SU-DHL-6 (cell line): ENCODE measurements around the gene DCC.

Source experiments
- H2AFZ ChIP-seq: fragments of 200-600 bp; sonication (generic); 2 replicates; pipeline ENCODE4 v1.6.1; 2014; ENCODE audit warnings: low read depth, mild to moderate bottlenecking, moderate library complexity, mixed read lengths, antibody characterized with exemption, low read length; ENCODE audit not compliant: severe bottlenecking
- H3F3A ChIP-seq: fragments of 200-600 bp; shearing (Covaris generic); 2 replicates; pipeline ENCODE4 v1.6.0; 2016; ENCODE audit warnings: antibody characterized with exemption, mild to moderate bottlenecking; ENCODE audit not compliant: insufficient read depth
- H3K27ac ChIP-seq: fragments of 200-600 bp; sonication (generic); 2 replicates; pipeline ENCODE4 v1.5.1; 2016; ENCODE audit warnings: low read depth, mild to moderate bottlenecking, low read length, moderate library complexity, mixed read lengths
- H3K27me3 ChIP-seq: fragments of 200-600 bp; sonication (generic), shearing (Covaris generic); 2 replicates; pipeline ENCODE4 v1.6.0; 2014; ENCODE audit warnings: mild to moderate bottlenecking, low read length
- H3K36me3 ChIP-seq: fragments of 200-600 bp; sonication (generic); 2 replicates; pipeline ENCODE4 v1.6.1; 2014; ENCODE audit warnings: mild to moderate bottlenecking, low read length, mixed read lengths
- H3K4me2 ChIP-seq: fragments of 300-600, 200-600 bp; shearing (Covaris generic), sonication (generic); 2 replicates; pipeline ENCODE4 v1.6.0; 2014; ENCODE audit warnings: low read length, low read depth, mild to moderate bottlenecking; ENCODE audit not compliant: poor library complexity, severe bottlenecking
- H3K4me3 ChIP-seq: fragments of 200-600 bp; sonication (generic); 2 replicates; pipeline ENCODE4 v1.5.1; 2014; ENCODE audit warnings: antibody characterized with exemption, low read length, mild to moderate bottlenecking, mixed read lengths; ENCODE audit not compliant: insufficient read depth, poor library complexity, severe bottlenecking
- H3K79me2 ChIP-seq: fragments of 200-600 bp; sonication (generic); 2 replicates; pipeline ENCODE4 v1.6.1; 2014; ENCODE audit warnings: mild to moderate bottlenecking, low read length, moderate library complexity; ENCODE audit not compliant: insufficient read depth
- H3K9ac ChIP-seq: fragments of 200-600 bp; sonication (generic); 2 replicates; pipeline ENCODE4 v1.7.0; 2014; ENCODE audit warnings: mild to moderate bottlenecking, low read length
- H3K9me2 ChIP-seq: fragments of 200-600 bp; sonication (generic); replicated peaks from 2 replicates; pipeline ENCODE4 v1.6.1; 2014; ENCODE audit warnings: low read length; ENCODE audit not compliant: insufficient read depth
- H3K9me3 ChIP-seq: fragments of 200-600 bp; sonication (generic); 2 replicates; pipeline ENCODE4 v1.6.1; 2014; ENCODE audit warnings: low read length, mixed read lengths; ENCODE audit not compliant: insufficient read depth
- H4K20me1 ChIP-seq: fragments of 200-600 bp; sonication (generic); 2 replicates; pipeline ENCODE4 v1.6.1; 2014; ENCODE audit warnings: low read depth, mild to moderate bottlenecking, antibody characterized with exemption, low read length, moderate library complexity, mixed read lengths
- EZH2phosphoT487 ChIP-seq: fragments of 200-600 bp; sonication (generic), shearing (Covaris generic); conservative IDR thresholded peaks from 2 replicates; pipeline ENCODE4 v1.6.1; 2018; ENCODE audit warnings: mild to moderate bottlenecking, antibody characterized with exemption, low read length, moderate library complexity, mixed read lengths
- TF ChIP-seq, protein P1 (sequence below): fragments of 200-600 bp; sonication (generic); IDR thresholded peaks from one replicate; pipeline ENCODE4 v1.5.1; 2017; ENCODE audit warnings: antibody characterized with exemption, mild to moderate bottlenecking, low read length, moderate library complexity; ENCODE audit not compliant: insufficient read depth, poor library complexity, severe bottlenecking

DCC gene

DNA sequence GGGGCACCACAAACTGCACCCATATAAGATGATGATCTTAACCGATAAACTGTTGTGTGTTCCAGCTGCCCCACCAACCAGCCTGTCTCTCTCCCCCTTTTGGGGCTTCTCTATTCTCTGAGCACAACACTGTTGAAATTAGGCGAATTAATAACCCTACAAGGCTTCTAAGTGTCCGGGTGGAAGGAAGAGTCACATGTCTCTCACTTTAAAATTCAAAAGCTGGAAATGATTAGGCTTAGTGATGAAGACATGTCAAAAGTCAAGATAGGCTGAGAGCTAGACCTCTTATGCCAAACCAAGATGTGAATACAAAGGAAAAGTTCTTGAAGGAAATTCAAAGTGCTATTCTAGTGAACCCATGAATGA is 1102.4 kb downstream of the DCC start:
- Histone ChIP-seq H3F3A (no peaks in the 10 kb centered on the region), H4K20me1 (no peaks in the 10 kb centered on the region), H3K27me3 (no peaks in the 10 kb centered on the region), H3K9ac (no peak overlapping the region), H3K9me3 (no peaks in the 10 kb centered on the region), H3K36me3 (no peaks in the 10 kb centered on the region), H3K79me2 (no peaks in the 10 kb centered on the region), H3K4me2 (no peak overlapping the region), H3K27ac (no peak overlapping the region), H3K9me2 (no peaks in the 10 kb centered on the region), H3K4me3 (no peak overlapping the region), H2AFZ (no peak overlapping the region)
- TF ChIP-seq, protein P1, sequence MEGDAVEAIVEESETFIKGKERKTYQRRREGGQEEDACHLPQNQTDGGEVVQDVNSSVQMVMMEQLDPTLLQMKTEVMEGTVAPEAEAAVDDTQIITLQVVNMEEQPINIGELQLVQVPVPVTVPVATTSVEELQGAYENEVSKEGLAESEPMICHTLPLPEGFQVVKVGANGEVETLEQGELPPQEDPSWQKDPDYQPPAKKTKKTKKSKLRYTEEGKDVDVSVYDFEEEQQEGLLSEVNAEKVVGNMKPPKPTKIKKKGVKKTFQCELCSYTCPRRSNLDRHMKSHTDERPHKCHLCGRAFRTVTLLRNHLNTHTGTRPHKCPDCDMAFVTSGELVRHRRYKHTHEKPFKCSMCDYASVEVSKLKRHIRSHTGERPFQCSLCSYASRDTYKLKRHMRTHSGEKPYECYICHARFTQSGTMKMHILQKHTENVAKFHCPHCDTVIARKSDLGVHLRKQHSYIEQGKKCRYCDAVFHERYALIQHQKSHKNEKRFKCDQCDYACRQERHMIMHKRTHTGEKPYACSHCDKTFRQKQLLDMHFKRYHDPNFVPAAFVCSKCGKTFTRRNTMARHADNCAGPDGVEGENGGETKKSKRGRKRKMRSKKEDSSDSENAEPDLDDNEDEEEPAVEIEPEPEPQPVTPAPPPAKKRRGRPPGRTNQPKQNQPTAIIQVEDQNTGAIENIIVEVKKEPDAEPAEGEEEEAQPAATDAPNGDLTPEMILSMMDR = no peak
- no peak for TF ChIP-seq EZH2phosphoT487

DNA sequence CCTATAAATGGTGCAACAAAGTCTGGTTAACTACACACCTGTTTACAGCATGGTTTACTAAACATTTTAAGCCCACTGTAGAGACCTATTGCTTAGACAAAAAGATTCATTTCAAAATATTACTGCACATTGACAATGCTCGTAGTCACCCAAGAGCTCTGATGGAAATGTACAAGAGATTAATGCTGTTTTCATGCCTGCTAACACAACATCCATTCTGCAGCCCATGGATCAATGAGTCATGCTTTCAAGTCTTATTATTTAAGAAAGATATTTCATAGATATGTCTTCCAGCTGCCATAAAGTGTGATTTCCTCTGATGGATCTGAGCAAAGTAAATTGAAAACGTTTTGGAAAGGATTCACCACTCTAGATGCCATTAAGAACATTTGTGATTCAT is 1103.3 kb downstream of the DCC start:
- Histone ChIP-seq H3K27ac (no peak overlapping the region), H3K9me3 (no peaks in the 10 kb centered on the region)

DNA sequence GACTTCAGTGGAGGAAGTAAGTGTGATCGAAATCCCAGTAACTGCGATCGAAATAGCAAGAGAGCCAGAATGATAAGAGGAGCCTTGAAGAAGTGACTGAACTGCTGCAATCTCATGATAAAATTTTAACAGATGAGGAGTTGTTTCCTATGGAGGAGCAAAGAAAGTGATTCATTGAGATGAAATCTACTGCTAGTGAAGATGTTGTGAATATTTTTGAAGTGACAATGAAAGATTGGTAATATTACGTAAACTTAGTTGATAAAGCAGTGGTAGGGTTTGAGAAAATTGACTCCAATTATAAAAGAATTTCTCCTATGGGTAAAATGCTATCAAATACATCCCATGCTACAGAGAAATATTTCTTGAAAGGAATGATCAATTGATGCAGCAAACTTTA is 1103.8 kb downstream of the DCC start:
- no peak overlapping the region for H2AFZ ChIP-seq
- no peak overlapping the region for H3K27ac ChIP-seq
- no peaks in the 10 kb centered on the region for H3K9me3 ChIP-seq
- H4K20me1 ChIP-seq = no peaks in the 10 kb centered on the region
- no peaks in the 10 kb centered on the region for H3K27me3 ChIP-seq
- H3F3A ChIP-seq = no peaks in the 10 kb centered on the region
- TF ChIP-seq, protein P1 = no peak
- no peak for TF ChIP-seq EZH2phosphoT487
- no peak overlapping the region for H3K4me3 ChIP-seq
- no peaks in the 10 kb centered on the region for H3K79me2 ChIP-seq
- no peak overlapping the region for H3K9ac ChIP-seq
- no peak overlapping the region for H3K4me2 ChIP-seq
- H3K9me2 ChIP-seq = no peaks in the 10 kb centered on the region
- no peaks in the 10 kb centered on the region for H3K36me3 ChIP-seq

More for the DNA sequence above, 1103.3 kb downstream of the DCC start:
- TF ChIP-seq, protein P1 = no peak
- no peak for TF ChIP-seq EZH2phosphoT487
- Histone ChIP-seq H3K4me2 (no peak overlapping the region), H4K20me1 (no peaks in the 10 kb centered on the region), H3K9me2 (no peaks in the 10 kb centered on the region), H3K9ac (no peak overlapping the region), H2AFZ (no peak overlapping the region), H3K4me3 (no peak overlapping the region), H3K36me3 (no peaks in the 10 kb centered on the region), H3K27me3 (no peaks in the 10 kb centered on the region), H3F3A (no peaks in the 10 kb centered on the region), H3K79me2 (no peaks in the 10 kb centered on the region)

DNA sequence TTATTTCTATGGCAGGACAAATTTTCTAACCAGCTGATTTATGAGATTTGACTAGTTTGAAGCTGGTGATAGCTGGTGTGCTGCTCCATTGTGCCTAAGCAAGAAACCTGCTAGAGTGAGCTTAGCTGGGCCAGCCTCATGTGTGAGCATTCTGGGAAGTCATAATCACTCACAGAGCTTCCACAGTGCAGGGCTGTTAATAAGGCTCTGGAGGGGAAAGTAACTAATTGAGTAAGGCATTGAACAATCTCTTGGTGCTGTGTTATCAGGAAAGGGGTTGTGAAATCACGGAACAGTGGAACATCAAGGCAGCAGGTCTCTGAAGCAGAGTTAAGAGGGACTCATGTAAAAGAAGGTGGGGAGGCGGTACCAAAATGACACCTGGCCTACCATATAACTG is 1111.9 kb downstream of the DCC start:
- H3K79me2 ChIP-seq = no peaks in the 10 kb centered on the region
- no peak overlapping the region for H3K27ac ChIP-seq
- H3K4me2 ChIP-seq = no peak overlapping the region
- no peak for TF ChIP-seq EZH2phosphoT487
- TF ChIP-seq, protein P1 = no peak
- H3K9me2 ChIP-seq = no peaks in the 10 kb centered on the region
- no peaks in the 10 kb centered on the region for H3K27me3 ChIP-seq
- H4K20me1 ChIP-seq = no peaks in the 10 kb centered on the region
- no peaks in the 10 kb centered on the region for H3K36me3 ChIP-seq
- no peaks in the 10 kb centered on the region for H3F3A ChIP-seq
- H3K9ac ChIP-seq = no peak overlapping the region
- H3K9me3 ChIP-seq = no peaks in the 10 kb centered on the region
- no peak overlapping the region for H2AFZ ChIP-seq
- no peak overlapping the region for H3K4me3 ChIP-seq
